ENCODE data around the gene XAGE1A. TPM values are rescaled to one million over a fixed set of nuclear protein-coding genes. Genes with fewer than 3 reads are reported as not detected.
"Not testable (repeated sequence)": the region's sequence is repeated elsewhere in the genome, so short reads cannot be mapped to it uniquely, and the experiment has no call there.

XAGE1A gene, protein sequence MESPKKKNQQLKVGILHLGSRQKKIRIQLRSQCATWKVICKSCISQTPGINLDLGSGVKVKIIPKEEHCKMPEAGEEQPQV
- total RNA-seq (not detected), polyA plus RNA-seq (ENCODE audit: insufficient read length in 6 of 6) (not detected)
- long read RNA-seq, donor 1: 0 reads
- long read RNA-seq, donor 2: 0 reads
- long read RNA-seq, donor 3: 0 reads
- long read RNA-seq, donor 4: 0 reads
- long read RNA-seq, donor 5: 0 reads
- long read RNA-seq, donor 6: 0 reads
- long read RNA-seq, donor 7: 0 reads
- long read RNA-seq, donor 8: 0 reads
- long read RNA-seq, donor 9: 0 reads
- long read RNA-seq, donor 10, partial matches to known transcripts: 0 of 1 reads
- long read RNA-seq, donor 10, other reads (novel, unspliced or antisense): 0 of 1 reads
- long read RNA-seq, donor 11: 0 reads
- long read RNA-seq, donor 12: 0 reads

DNA sequence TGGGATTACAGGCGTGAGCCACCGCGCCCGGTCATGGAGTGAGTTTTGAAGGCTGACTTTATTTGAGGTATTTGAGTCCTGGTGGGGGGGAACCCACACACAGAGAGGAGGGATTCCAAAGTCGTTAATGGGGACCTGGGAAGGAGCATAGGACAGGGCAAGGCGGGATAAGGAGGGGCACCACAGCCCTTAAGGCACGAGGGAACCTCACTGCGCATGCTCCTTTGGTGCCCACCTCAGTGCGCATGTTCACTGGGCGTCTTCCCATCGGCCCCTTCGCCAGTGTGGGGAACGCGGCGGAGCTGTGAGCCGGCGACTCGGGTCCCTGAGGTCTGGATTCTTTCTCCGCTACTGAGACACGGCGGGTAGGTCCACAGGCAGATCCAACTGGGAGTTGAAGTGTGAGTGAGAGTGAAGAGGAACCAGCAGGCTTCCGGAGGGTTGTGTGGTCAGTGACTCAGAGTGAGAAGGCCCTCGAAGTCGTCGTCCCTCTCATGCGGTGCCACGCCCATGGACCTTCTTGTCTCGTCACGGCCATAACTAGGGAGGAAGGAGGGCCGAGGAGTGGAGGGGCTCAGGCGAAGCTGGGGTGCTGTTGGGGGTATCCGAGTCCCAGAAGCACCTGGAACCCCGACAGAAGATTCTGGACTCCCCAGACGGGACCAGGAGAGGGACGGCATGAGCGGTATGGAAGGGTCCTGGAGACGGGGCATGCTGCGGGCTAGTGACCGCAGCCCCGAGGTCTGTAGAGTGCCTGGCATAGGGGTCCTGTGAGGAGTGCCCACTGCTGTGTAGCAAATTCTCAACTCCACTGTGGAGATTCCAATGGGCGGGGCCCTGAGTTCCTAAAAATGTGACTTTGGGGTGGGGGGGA is at the start of gene XAGE1A:
TSS of gene XAGE1A (plus strand) at position 264 of the 874 bp plus-strand sequence. CDS start 1,554 bp downstream, outside the sequence.
- intact Hi-C loops (cut with DNase I); H3K4me3 ChIP-seq; H3K4me1 ChIP-seq; H3K27me3 ChIP-seq; H3K9me3 ChIP-seq; H3K36me3 ChIP-seq; H3K27ac ChIP-seq; DNase-seq: not testable (repeated sequence)
- ATAC-seq: peak; percentile 31

GRCh38 chrX:52452031-52452430 is 43.6 kb upstream of the XAGE1A start:
- H3K27ac ChIP-seq; H3K4me1 ChIP-seq; H3K36me3 ChIP-seq; DNase-seq; H3K4me3 ChIP-seq; H3K27me3 ChIP-seq; intact Hi-C loops (cut with DNase I); ATAC-seq; H3K9me3 ChIP-seq: not testable (repeated sequence)

DNA sequence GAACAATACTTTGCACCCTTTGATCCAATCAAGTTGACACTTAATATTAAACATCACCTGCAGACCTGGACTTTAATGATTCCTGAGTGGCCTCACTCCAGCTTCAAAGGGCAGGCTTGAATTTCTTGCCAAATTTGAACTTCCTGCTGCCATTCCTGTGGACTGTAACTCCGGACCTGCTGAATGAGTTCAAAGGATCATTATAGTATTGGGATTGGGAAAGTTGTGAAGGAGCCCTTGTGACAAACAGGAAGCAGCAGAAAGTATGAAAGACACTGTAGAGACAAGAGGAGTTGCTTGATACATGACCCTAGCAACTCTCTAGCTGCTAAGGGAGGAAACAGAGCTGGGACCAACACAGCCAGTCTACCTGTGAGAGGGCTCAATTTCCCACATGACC is 24.3 kb upstream of the XAGE1A start:
- H3K27me3 ChIP-seq; DNase-seq; intact Hi-C loops (cut with DNase I); H3K27ac ChIP-seq; H3K4me3 ChIP-seq; H3K9me3 ChIP-seq; H3K4me1 ChIP-seq; H3K36me3 ChIP-seq: not testable (repeated sequence)
- peak; percentile 47 for ATAC-seq

GRCh38 chrX:52496419-52496772 is 788 bp downstream of the XAGE1A start:
- H3K4me3 ChIP-seq; H3K9me3 ChIP-seq; DNase-seq; H3K36me3 ChIP-seq; H3K27me3 ChIP-seq; intact Hi-C loops (cut with DNase I); H3K4me1 ChIP-seq; H3K27ac ChIP-seq: not testable (repeated sequence)
- ATAC-seq: peak; percentile 82

- DNase-seq; H3K9me3 ChIP-seq; H3K27ac ChIP-seq; H3K27me3 ChIP-seq; H3K4me1 ChIP-seq; intact Hi-C loops (cut with DNase I); H3K36me3 ChIP-seq; ATAC-seq; H3K4me3 ChIP-seq: not testable (repeated sequence)
Observed at GRCh38 chrX:52501362-52501761, 5.8 kb downstream of the XAGE1A start.

DNA sequence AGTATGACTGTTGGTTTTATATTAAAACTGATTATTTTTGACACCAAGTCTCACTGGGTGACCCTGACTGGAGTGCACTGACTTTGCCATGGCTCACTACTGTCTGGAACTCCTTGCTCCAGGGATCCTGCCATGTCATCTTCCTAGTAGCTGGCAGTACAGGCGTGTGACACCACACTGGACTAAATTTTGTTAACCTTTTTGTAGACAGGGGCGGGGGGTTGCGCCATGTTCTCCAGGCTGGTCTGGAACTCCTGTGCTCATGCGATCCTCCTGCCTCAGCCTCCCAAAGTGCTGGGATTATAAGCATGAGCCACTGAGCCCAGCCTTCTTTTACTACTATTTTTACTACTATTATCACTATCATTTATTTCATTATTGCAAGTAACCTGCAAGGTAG is 8.9 kb downstream of the XAGE1A start:
- Histone ChIP-seq H3K27ac (no peak overlapping the region), H3K36me3 (no peaks in the 10 kb centered on the region), H3K27me3 (no peaks in the 10 kb centered on the region), H3K4me1 (no peaks in the 10 kb centered on the region), H3K4me3 (no peak overlapping the region), H3K9me3 (no peaks in the 10 kb centered on the region)
- ATAC-seq (no peak), DNase-seq (no peak)
- intact Hi-C loops (cut with DNase I): no loop called here
- TF ChIP-seq, protein P1, sequence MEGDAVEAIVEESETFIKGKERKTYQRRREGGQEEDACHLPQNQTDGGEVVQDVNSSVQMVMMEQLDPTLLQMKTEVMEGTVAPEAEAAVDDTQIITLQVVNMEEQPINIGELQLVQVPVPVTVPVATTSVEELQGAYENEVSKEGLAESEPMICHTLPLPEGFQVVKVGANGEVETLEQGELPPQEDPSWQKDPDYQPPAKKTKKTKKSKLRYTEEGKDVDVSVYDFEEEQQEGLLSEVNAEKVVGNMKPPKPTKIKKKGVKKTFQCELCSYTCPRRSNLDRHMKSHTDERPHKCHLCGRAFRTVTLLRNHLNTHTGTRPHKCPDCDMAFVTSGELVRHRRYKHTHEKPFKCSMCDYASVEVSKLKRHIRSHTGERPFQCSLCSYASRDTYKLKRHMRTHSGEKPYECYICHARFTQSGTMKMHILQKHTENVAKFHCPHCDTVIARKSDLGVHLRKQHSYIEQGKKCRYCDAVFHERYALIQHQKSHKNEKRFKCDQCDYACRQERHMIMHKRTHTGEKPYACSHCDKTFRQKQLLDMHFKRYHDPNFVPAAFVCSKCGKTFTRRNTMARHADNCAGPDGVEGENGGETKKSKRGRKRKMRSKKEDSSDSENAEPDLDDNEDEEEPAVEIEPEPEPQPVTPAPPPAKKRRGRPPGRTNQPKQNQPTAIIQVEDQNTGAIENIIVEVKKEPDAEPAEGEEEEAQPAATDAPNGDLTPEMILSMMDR (IDR thresholded peaks at IDR 0.05): no peak

- Histone ChIP-seq H3K4me1 (no peaks in the 10 kb centered on the region), H3K9me3 (no peaks in the 10 kb centered on the region), H3K36me3 (no peaks in the 10 kb centered on the region), H3K4me3 (no peak overlapping the region), H3K27me3 (no peaks in the 10 kb centered on the region), H3K27ac (no peak overlapping the region)
- DNase-seq (no peak), ATAC-seq (no peak)
- TF ChIP-seq, protein P1 (IDR thresholded peaks at IDR 0.05): no peak
- intact Hi-C loops (cut with DNase I): no loop called here
Observed at GRCh38 chrX:52507331-52507730, 11.7 kb downstream of the XAGE1A start.

All from left lung (tissue), 14 donors.